ENCODE measurements around the gene TBRG4.

GRCh38 chr7:45073031-45073785 is 38.3 kb downstream of the TBRG4 start:
- no peak for TF ChIP-seq CTCF (IDR thresholded peaks at IDR 0.05)
- no peak for TF ChIP-seq POLR2A (IDR thresholded peaks at IDR 0.05)
